A549 (cell line): ENCODE measurements around the gene ENGASE.

Experiments
- CTCF ChIP-seq: fragments of >200 bp; sonication (Bioruptor Twin); formaldehyde crosslinking; IDR thresholded peaks from 3 replicates; pipeline ENCODE4 v1.5.1; 2016
- HMGXB4 ChIP-seq: fragments of 250-450 bp; sonication (Bioruptor Pico); IDR thresholded peaks from 2 replicates; pipeline ENCODE4 v1.5.0; 2021; ENCODE audit warnings: mild to moderate bottlenecking, moderate library complexity, borderline replicate concordance

GRCh38 chr17:79047923-79048825, 26.4 kb upstream of the ENGASE start:
- TF ChIP-seq CTCF (no peak), HMGXB4 (CRISPR knock-in tag) (no peak)
